CD14-positive monocyte (primary cell): ENCODE measurements around the gene PIP5K1C. TPM values are rescaled to one million over a fixed set of nuclear protein-coding genes. Genes with fewer than 3 reads are reported as not detected.

ENCODE experiments used
- DNase-seq, 3 donors: peaks; one replicate each; pipeline ENCODE4 v3.0.0-alpha.2; 2011 to 2022
- H2AFZ ChIP-seq: 2 replicates; pipeline ENCODE4 v1.6.0; 2012; ENCODE audit warnings: mild to moderate bottlenecking, low read depth, low read length, inconsistent platforms; ENCODE audit not compliant: insufficient read depth, poor library complexity, severe bottlenecking
- H3K27ac ChIP-seq, 2 donors: 1 replicate in 1 of 2; 2 replicates in 1 of 2; pipeline ENCODE4 v1.5.1; 2012 to 2013; ENCODE audit warnings: low read length in 2 of 2, control low read depth in 1 of 2, inconsistent platforms in 1 of 2, low read depth in 1 of 2, mild to moderate bottlenecking in 1 of 2
- H3K27me3 ChIP-seq, 2 donors: one replicate each; pipeline versions ENCODE4 v1.6.0 to v1.6.1; 2011 to 2013; ENCODE audit warnings: low read length in 2 of 2; ENCODE audit not compliant: control insufficient read depth in 2 of 2, insufficient read depth in 2 of 2
- H3K36me3 ChIP-seq, 2 donors: replicated peaks in 1 of 2; 1 replicate in 1 of 2; 2 replicates in 1 of 2; pipeline versions ENCODE4 v1.5.1 to v1.6.1; 2012 to 2013; ENCODE audit warnings: low read length in 2 of 2, control low read depth in 1 of 2, inconsistent platforms in 1 of 2, mild to moderate bottlenecking in 1 of 2; ENCODE audit not compliant: insufficient read depth in 2 of 2, control insufficient read depth in 1 of 2
- H3K4me1 ChIP-seq, 2 donors: 1 replicate in 1 of 2; 2 replicates in 1 of 2; pipeline versions ENCODE4 v1.5.1 to v1.6.1; 2012 to 2013; ENCODE audit warnings: low read length in 2 of 2, control low read depth in 1 of 2, inconsistent platforms in 1 of 2, mild to moderate bottlenecking in 1 of 2, moderate library complexity in 1 of 2; ENCODE audit not compliant: insufficient read depth in 2 of 2, control insufficient read depth in 1 of 2
- H3K4me2 ChIP-seq: replicated peaks from 2 replicates; pipeline ENCODE3; 2012; ENCODE audit warnings: low read length, moderate library complexity, mild to moderate bottlenecking; ENCODE audit not compliant: poor library complexity, severe bottlenecking; ENCODE audit errors: extremely low read depth
- H3K4me3 ChIP-seq, 3 experiments: fragments of 200-600 bp in 1 of 3; sonication (generic) in 1 of 3; replicated peaks in 1 of 3; 1 replicate in 2 of 3; 2 replicates in 1 of 3; pipeline ENCODE4 v1.5.1; 2011 to 2013; ENCODE audit warnings: low read length in 3 of 3, mild to moderate bottlenecking in 3 of 3, control low read depth in 2 of 3, low read depth in 2 of 3, inconsistent platforms in 1 of 3, moderate library complexity in 1 of 3
- H3K79me2 ChIP-seq: 2 replicates; pipeline ENCODE4 v1.6.0; 2012; ENCODE audit warnings: mild to moderate bottlenecking, control low read depth, inconsistent platforms, low read length, moderate library complexity; ENCODE audit not compliant: insufficient read depth
- H3K9ac ChIP-seq: 2 replicates; pipeline ENCODE4 v1.6.0; 2017; ENCODE audit warnings: low read length, mild to moderate bottlenecking; ENCODE audit not compliant: insufficient read depth, poor library complexity, severe bottlenecking
- H3K9me3 ChIP-seq, 2 donors: replicated peaks in 1 of 2; 1 replicate in 1 of 2; 2 replicates in 1 of 2; pipeline versions ENCODE4 v1.5.1 to v1.6.1; 2012 to 2013; ENCODE audit warnings: low read length in 2 of 2, control low read depth in 1 of 2; ENCODE audit not compliant: control insufficient read depth in 1 of 2, insufficient read depth in 1 of 2
- H4K20me1 ChIP-seq: 2 replicates; pipeline ENCODE4 v1.6.0; 2012; ENCODE audit warnings: mild to moderate bottlenecking, low read length, control low read depth, moderate library complexity; ENCODE audit not compliant: insufficient read depth
- H3K27ac Mint-ChIP-seq, 7 donors: one replicate each; pipeline ENCODE4 v1.8.0; 2020; ENCODE audit warnings: mild to moderate bottlenecking in 7 of 7, mixed read lengths in 7 of 7, moderate library complexity in 6 of 7, inconsistent platforms in 2 of 7
- H3K27me3 Mint-ChIP-seq, 3 donors: one replicate each; pipeline ENCODE4 v1.8.0; 2021 to 2022; ENCODE audit warnings: low read depth in 3 of 3, mild to moderate bottlenecking in 3 of 3, mixed read lengths in 3 of 3, moderate library complexity in 3 of 3, inconsistent platforms in 1 of 3
- H3K36me3 Mint-ChIP-seq, 2 donors: one replicate each; pipeline ENCODE4 v1.8.0; 2020; ENCODE audit warnings: mixed read lengths in 2 of 2, inconsistent platforms in 1 of 2, mild to moderate bottlenecking in 1 of 2
- H3K4me1 Mint-ChIP-seq: one replicate; pipeline ENCODE4 v1.8.0; 2020; ENCODE audit warnings: mild to moderate bottlenecking, mixed read lengths
- H3K4me3 Mint-ChIP-seq, 2 donors: one replicate each; pipeline ENCODE4 v1.8.0; 2020; ENCODE audit warnings: mild to moderate bottlenecking in 2 of 2, mixed read lengths in 2 of 2, moderate library complexity in 1 of 2
- H3K9me3 Mint-ChIP-seq, 7 donors: one replicate each; pipeline ENCODE4 v1.8.0; 2020 to 2022; ENCODE audit warnings: mixed read lengths in 7 of 7, mild to moderate bottlenecking in 6 of 7, moderate library complexity in 6 of 7, inconsistent platforms in 2 of 7
- WGBS: methylation state at CpG from one replicate; pipeline ENCODE4 v1.1.5; 2013; ENCODE audit warnings: missing lambda C conversion rate; ENCODE audit not compliant: insufficient coverage; 5-methylcytosine and 5-hydroxymethylcytosine counted together
- intact Hi-C, 2 donors: fragments of 100-400 bp; cut with micrococcal nuclease; formaldehyde crosslinking; loops; one replicate each; pipeline versions ENCODE4 v1.15.0 to v1.15.1; 2023
- polyA plus RNA-seq, 3 donors: library from polyadenylated mRNA; depleted of rRNA in 1 of 3; unstranded in 2 of 3; stranded (reverse) in 1 of 3; fragments of 300-500 nt in 2 of 3; fragments of >200 nt in 1 of 3; fragmentation: Illumina TruSeq in 2 of 3; gene quantifications; 1 replicate in 2 of 3; 2 replicates in 1 of 3; pipeline ENCODE4 v1.2.3, GENCODE V29; 2012 to 2021
- TF ChIP-seq, protein P1 (sequence below): fragments of 200-600 bp; IDR thresholded peaks from one replicate; pipeline ENCODE4 v1.8.0; 2022; ENCODE audit warnings: antibody characterized with exemption, mild to moderate bottlenecking

Gene PIP5K1C
- polyA plus RNA-seq, 3 donors, result 6.5 to 19.5 (median 10.1) TPM

DNA sequence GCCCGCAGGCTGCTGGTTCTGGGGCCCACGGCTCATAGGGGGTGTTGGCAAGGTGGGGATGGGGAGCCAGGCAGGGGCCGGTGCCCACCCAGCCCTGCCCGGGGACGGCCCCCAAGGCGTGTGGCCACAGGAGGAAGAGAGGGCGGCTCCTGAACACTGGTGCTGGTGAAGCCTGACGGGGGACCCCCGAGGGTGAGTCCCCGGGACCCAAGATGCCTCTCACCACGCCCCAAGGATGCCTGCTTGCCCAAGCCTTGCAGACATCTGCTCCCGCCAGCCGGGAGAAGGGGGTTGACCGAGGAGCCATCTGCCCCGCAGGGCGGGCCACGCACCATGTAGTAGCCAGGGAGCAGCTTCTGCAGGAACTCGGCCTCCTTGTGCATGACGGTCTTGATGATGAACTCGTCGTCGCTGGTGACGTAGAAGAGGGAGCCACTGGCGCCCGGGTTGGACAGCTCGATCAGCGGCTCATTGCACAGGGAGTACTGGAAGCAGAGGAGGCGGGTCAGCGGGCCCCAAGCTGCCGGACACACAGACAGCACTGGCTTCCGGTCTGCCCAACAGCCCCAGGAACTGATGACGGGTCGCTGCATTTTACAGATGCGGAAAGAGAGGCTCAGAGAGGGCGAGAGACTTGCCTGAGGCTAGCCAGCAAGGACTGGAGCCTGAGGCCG lies 44.1 kb downstream of the PIP5K1C start:
- H3K27ac Mint-ChIP-seq, result no peak overlapping the region
- peaks cover 14% of the 10 kb centered on the region for H4K20me1 ChIP-seq

DNA sequence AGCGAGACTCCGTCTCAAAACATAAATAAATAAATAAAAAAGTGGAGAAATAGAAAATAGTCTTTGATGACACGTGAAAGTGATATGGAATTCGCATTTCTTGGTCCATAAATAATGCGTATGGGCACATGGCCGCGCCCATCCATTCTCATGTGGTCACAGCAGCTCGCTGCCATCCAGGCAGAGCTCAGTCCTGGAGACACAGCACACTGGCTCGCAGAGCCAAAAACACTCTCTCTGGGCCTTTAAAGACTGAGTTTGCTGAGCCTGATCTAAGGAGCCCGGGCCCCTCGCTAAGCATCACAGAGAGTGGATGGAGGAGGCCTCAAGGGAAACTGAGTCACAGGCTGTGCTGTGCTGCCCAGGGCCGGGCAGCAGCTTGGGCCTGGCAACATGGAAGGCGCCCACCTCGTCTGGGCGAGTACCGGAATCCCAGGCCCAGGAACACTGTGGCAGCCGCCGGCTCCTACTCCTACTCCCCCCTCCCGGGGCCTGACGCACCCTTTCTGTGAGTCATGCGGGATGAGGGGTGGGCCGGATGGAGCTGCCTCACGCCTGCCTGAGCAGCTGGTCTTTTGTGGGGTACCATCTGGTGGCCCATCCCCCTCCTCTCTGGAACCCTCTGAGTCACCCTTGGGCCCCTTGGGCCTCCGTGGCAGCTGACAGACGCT lies 44.7 kb downstream of the PIP5K1C start:
- H3K27ac ChIP-seq, result no peak overlapping the region
- H3K27ac Mint-ChIP-seq, result no peak overlapping the region
- no peaks in the 10 kb centered on the region for H3K4me1 ChIP-seq
- no peaks in the 10 kb centered on the region for H3K27me3 ChIP-seq
- TF ChIP-seq, protein P1, sequence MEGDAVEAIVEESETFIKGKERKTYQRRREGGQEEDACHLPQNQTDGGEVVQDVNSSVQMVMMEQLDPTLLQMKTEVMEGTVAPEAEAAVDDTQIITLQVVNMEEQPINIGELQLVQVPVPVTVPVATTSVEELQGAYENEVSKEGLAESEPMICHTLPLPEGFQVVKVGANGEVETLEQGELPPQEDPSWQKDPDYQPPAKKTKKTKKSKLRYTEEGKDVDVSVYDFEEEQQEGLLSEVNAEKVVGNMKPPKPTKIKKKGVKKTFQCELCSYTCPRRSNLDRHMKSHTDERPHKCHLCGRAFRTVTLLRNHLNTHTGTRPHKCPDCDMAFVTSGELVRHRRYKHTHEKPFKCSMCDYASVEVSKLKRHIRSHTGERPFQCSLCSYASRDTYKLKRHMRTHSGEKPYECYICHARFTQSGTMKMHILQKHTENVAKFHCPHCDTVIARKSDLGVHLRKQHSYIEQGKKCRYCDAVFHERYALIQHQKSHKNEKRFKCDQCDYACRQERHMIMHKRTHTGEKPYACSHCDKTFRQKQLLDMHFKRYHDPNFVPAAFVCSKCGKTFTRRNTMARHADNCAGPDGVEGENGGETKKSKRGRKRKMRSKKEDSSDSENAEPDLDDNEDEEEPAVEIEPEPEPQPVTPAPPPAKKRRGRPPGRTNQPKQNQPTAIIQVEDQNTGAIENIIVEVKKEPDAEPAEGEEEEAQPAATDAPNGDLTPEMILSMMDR, result no peak
- 85% methylated on average over 14 of the region's 25 CpGs for WGBS
- peak in 1 of 3 donors; percentile 37 for DNase-seq
- intact Hi-C loops, result no loop called here
- H3K4me2 ChIP-seq, result no peak overlapping the region
- H3K9me3 ChIP-seq, result no peaks in the 10 kb centered on the region
- no peak overlapping the region for H3K4me3 ChIP-seq
- H3K9me3 Mint-ChIP-seq, result peaks cover 0 to 7% (median 3%) of the 10 kb centered on the region in 7 donors
- no peaks in the 10 kb centered on the region for H3K4me1 Mint-ChIP-seq
- peaks cover 87 to 90% of the 10 kb centered on the region in 2 donors for H3K36me3 ChIP-seq
- no peak overlapping the region for H3K9ac ChIP-seq
- H3K27me3 Mint-ChIP-seq, result peaks cover 0 to 2% (median 0%) of the 10 kb centered on the region in 3 donors
- H3K79me2 ChIP-seq, result no peaks in the 10 kb centered on the region
- H3K36me3 Mint-ChIP-seq, result peaks cover 58 to 88% of the 10 kb centered on the region in 2 donors
- H3K4me3 Mint-ChIP-seq, result no peak overlapping the region
- H4K20me1 ChIP-seq, result peaks cover 14% of the 10 kb centered on the region
- H2AFZ ChIP-seq, result no peak overlapping the region

More for the DNA sequence above, 44.1 kb downstream of the PIP5K1C start:
- Histone ChIP-seq H3K79me2 (no peaks in the 10 kb centered on the region), H2AFZ (no peak overlapping the region), H3K4me2 (no peak overlapping the region), H3K36me3 (peaks cover 89 to 91% of the 10 kb centered on the region in 2 donors), H3K4me3 (no peak overlapping the region), H3K4me1 (no peaks in the 10 kb centered on the region), H3K9me3 (no peaks in the 10 kb centered on the region), H3K9ac (no peak overlapping the region), H3K27me3 (no peaks in the 10 kb centered on the region), H3K27ac (no peak overlapping the region)
- TF ChIP-seq, protein P1, result no peak
- intact Hi-C loops, result no loop called here
- WGBS, result 83% methylated on average over 35 of the region's 36 CpGs
- DNase-seq, result no peak
- Mint-ChIP-seq H3K36me3 (peaks cover 61 to 88% of the 10 kb centered on the region in 2 donors), H3K4me1 (no peaks in the 10 kb centered on the region), H3K4me3 (no peak overlapping the region), H3K9me3 (peaks cover 0 to 7% (median 3%) of the 10 kb centered on the region in 7 donors), H3K27me3 (peaks cover 0 to 2% (median 0%) of the 10 kb centered on the region in 3 donors)
